Forelimb muscle (tissue), 1 donor: ENCODE measurements around the gene IRX1. TPM values are rescaled to one million over a fixed set of nuclear protein-coding genes. Genes with fewer than 3 reads are reported as not detected.

Experiments
- DNase-seq: peaks from one replicate; pipeline ENCODE4 v3.0.0-alpha.2; 2013; ENCODE audit warnings: low read depth
- polyA plus RNA-seq: library from polyadenylated mRNA; unstranded; fragments of 120-200 nt; gene quantifications from one replicate; pipeline ENCODE4 v1.2.1, GENCODE V29; 2013; ENCODE audit not compliant: insufficient read length

Gene IRX1
- polyA plus RNA-seq, 1 donor, result 0.28 TPM

- DNase-seq, result no peak
Measured at GRCh38 chr5:3600106-3601060, 4.8 kb downstream of the IRX1 start.

- no peak for DNase-seq
Measured at GRCh38 chr5:3601061-3601710, 5.6 kb downstream of the IRX1 start.

GRCh38 chr5:3601911-3602782 lies 6.5 kb downstream of the IRX1 start:
- no peak for DNase-seq

GRCh38 chr5:3602785-3603502 lies 7.3 kb downstream of the IRX1 start:
- no peak for DNase-seq

- DNase-seq, result no peak
Measured at GRCh38 chr5:3604501-3604900, 8.9 kb downstream of the IRX1 start.

GRCh38 chr5:3605298-3606010 lies 9.8 kb downstream of the IRX1 start:
- DNase-seq, result no peak

- DNase-seq, result no peak
Measured at GRCh38 chr5:3606121-3606831, 10.6 kb downstream of the IRX1 start.

GRCh38 chr5:3607541-3608181 lies 12.0 kb downstream of the IRX1 start:
- no peak for DNase-seq

GRCh38 chr5:3609120-3609681 lies 13.6 kb downstream of the IRX1 start:
- DNase-seq, result no peak

- no peak for DNase-seq
Measured at GRCh38 chr5:3612591-3613042, 17.0 kb downstream of the IRX1 start.

- DNase-seq, result no peak
Measured at GRCh38 chr5:3613726-3614125, 18.1 kb downstream of the IRX1 start.

GRCh38 chr5:3615217-3615616 lies 19.6 kb downstream of the IRX1 start:
- DNase-seq, result no peak

GRCh38 chr5:3615829-3616228 lies 20.2 kb downstream of the IRX1 start:
- no peak for DNase-seq

GRCh38 chr5:3619579-3619978 lies 23.9 kb downstream of the IRX1 start:
- DNase-seq, result no peak

- no peak for DNase-seq
Measured at GRCh38 chr5:3622961-3623360, 27.3 kb downstream of the IRX1 start.

GRCh38 chr5:3625626-3626025 lies 30.0 kb downstream of the IRX1 start:
- DNase-seq, result no peak

GRCh38 chr5:3634061-3634460 lies 38.4 kb downstream of the IRX1 start:
- no peak for DNase-seq

- DNase-seq, result no peak
Measured at GRCh38 chr5:3639175-3639574, 43.5 kb downstream of the IRX1 start.

GRCh38 chr5:3642231-3642630 lies 46.6 kb downstream of the IRX1 start:
- DNase-seq, result no peak
